Measurements from ENCODE around the gene SUSD6. TPM values are rescaled to one million over a fixed set of nuclear protein-coding genes. Genes with fewer than 3 reads are reported as not detected.

SUSD6 gene
- total RNA-seq, 1 donor from 2014 or later: 80.1 TPM

- Histone ChIP-seq H3K4me3 (peak overlapping the region; percentile 18), H3K36me3 (peaks cover 26% of the 10 kb centered on the region), H3K4me1 (peaks cover 84% of the 10 kb centered on the region), H3K27ac (peak overlapping the region; percentile 73), H3K9me3 (no peaks in the 10 kb centered on the region), H3K27me3 (ENCODE audit: low read depth) (no peaks in the 10 kb centered on the region)
- intact Hi-C loops (cut with DNase I): no loop called here
- ATAC-seq: peak; percentile 86 to 89
- no peak for TF ChIP-seq CTCF (IDR thresholded peaks at IDR 0.05)
- peak; percentile 74 for DNase-seq
Measured at GRCh38 chr14:69657950-69658355, 46.6 kb downstream of the SUSD6 start.

GRCh38 chr14:69658664-69659261, 47.4 kb downstream of the SUSD6 start:
- intact Hi-C loops (cut with DNase I): no loop called here
- no peaks in the 10 kb centered on the region for H3K27me3 ChIP-seq (ENCODE audit: low read depth)
- no peak for TF ChIP-seq CTCF (IDR thresholded peaks at IDR 0.05)
- H3K36me3 ChIP-seq: peaks cover 26% of the 10 kb centered on the region
- peak; percentile 40 to 67 for ATAC-seq
- DNase-seq: no peak
- H3K27ac ChIP-seq: peak overlapping the region; percentile 73
- H3K9me3 ChIP-seq: no peaks in the 10 kb centered on the region
- H3K4me3 ChIP-seq: peak overlapping the region; percentile 18
- peaks cover 84% of the 10 kb centered on the region for H3K4me1 ChIP-seq

GRCh38 chr14:69660344-69661193, 49.2 kb downstream of the SUSD6 start:
- H3K27ac ChIP-seq: peak overlapping the region; percentile 28
- peaks cover 90% of the 10 kb centered on the region for H3K4me1 ChIP-seq

GRCh38 chr14:69661194-69661537, 49.8 kb downstream of the SUSD6 start:
- TF ChIP-seq CTCF (IDR thresholded peaks at IDR 0.05): no peak
- no peaks in the 10 kb centered on the region for H3K9me3 ChIP-seq
- H3K4me1 ChIP-seq: peaks cover 92% of the 10 kb centered on the region
- peaks cover 26% of the 10 kb centered on the region for H3K36me3 ChIP-seq
- no peak overlapping the region for H3K4me3 ChIP-seq
- ATAC-seq: no peak
- DNase-seq: no peak
- H3K27me3 ChIP-seq (ENCODE audit: low read depth): no peaks in the 10 kb centered on the region
- H3K27ac ChIP-seq: peak overlapping the region; percentile 42
- intact Hi-C loops (cut with DNase I): no loop called here

More at GRCh38 chr14:69660344-69661193, 49.2 kb downstream of the SUSD6 start:
- intact Hi-C loops (cut with DNase I): no loop called here
- Histone ChIP-seq H3K27me3 (ENCODE audit: low read depth) (no peaks in the 10 kb centered on the region), H3K36me3 (peaks cover 26% of the 10 kb centered on the region), H3K4me3 (no peak overlapping the region), H3K9me3 (no peaks in the 10 kb centered on the region)
- TF ChIP-seq CTCF (IDR thresholded peaks at IDR 0.05): no peak
- DNase-seq: no peak
- no peak for ATAC-seq

- ATAC-seq: peak in 1 of 2 donors; percentile 5
- H3K27ac ChIP-seq: peak overlapping the region; percentile 63
- intact Hi-C loops (cut with DNase I): no loop called here
Measured at GRCh38 chr14:69662636-69663299, 51.4 kb downstream of the SUSD6 start.

More at GRCh38 chr14:69662636-69663299, 51.4 kb downstream of the SUSD6 start:
- no peak for TF ChIP-seq CTCF (IDR thresholded peaks at IDR 0.05)
- Histone ChIP-seq H3K4me1 (peaks cover 93% of the 10 kb centered on the region), H3K4me3 (no peak overlapping the region), H3K9me3 (no peaks in the 10 kb centered on the region), H3K27me3 (ENCODE audit: low read depth) (no peaks in the 10 kb centered on the region), H3K36me3 (peaks cover 26% of the 10 kb centered on the region)
- DNase-seq: no peak
